Measurements from ENCODE around the gene PARL.

Gene PARL

GRCh38 chr3:183845608-183846288 lies 38.9 kb downstream of the PARL start:
- Histone ChIP-seq H3K4ac (ENCODE audit: low read depth, low read length) (no peak overlapping the region), H3K36me3 (ENCODE audit: control insufficient read depth, insufficient read depth, low read length) (peaks cover 5% of the 10 kb centered on the region), H3K9ac (ENCODE audit: low read length) (no peak overlapping the region), H3K79me2 (ENCODE audit: control insufficient read depth, insufficient read depth, low read length) (no peaks in the 10 kb centered on the region), H3K18ac (ENCODE audit: low read length) (no peak overlapping the region), H3K56ac (ENCODE audit: low read length) (no peak overlapping the region), H3K4me1 (ENCODE audit: control insufficient read depth, low read depth, low read length) (no peaks in the 10 kb centered on the region), H2AK5ac (ENCODE audit: low read length) (no peak overlapping the region), H2BK15ac (replicated peaks; ENCODE audit: low read depth) (no peak overlapping the region), H3K4me3 (ENCODE audit: low read length) (no peak overlapping the region), H3K27me3 (ENCODE audit: insufficient read depth, low read length, poor library complexity) (no peaks in the 10 kb centered on the region), H4K8ac (ENCODE audit: low read depth, low read length) (no peak overlapping the region), H3K4me2 (ENCODE audit: low read length) (no peak overlapping the region), H4K5ac (ENCODE audit: low read length) (no peak overlapping the region), H3K79me1 (ENCODE audit: low read length) (peaks cover 3% of the 10 kb centered on the region), H2BK5ac (ENCODE audit: low read length) (no peak overlapping the region), H2BK120ac (ENCODE audit: low read depth, low read length) (no peak overlapping the region), H3K27ac (ENCODE audit: low read depth, low read length) (no peak overlapping the region), H3K23ac (ENCODE audit: low read length) (no peak overlapping the region)
- DNase-seq = peak; percentile 43
- WGBS (ENCODE audit: extremely low coverage, insufficient coverage, low lambda C conversion rate) = no CpG with 5 or more reads among the region's 13 CpGs

- H2BK5ac ChIP-seq (ENCODE audit: low read length) = no peak overlapping the region
- H3K9ac ChIP-seq (ENCODE audit: low read length) = no peak overlapping the region
- no peak overlapping the region for H3K4me2 ChIP-seq (ENCODE audit: low read length)
- no peak overlapping the region for H3K4me3 ChIP-seq (ENCODE audit: low read length)
- H3K27ac ChIP-seq (ENCODE audit: low read depth, low read length) = no peak overlapping the region
- H4K8ac ChIP-seq (ENCODE audit: low read depth, low read length) = no peak overlapping the region
- H3K23ac ChIP-seq (ENCODE audit: low read length) = no peak overlapping the region
- no peak overlapping the region for H2BK120ac ChIP-seq (ENCODE audit: low read depth, low read length)
- no peak overlapping the region for H3K4ac ChIP-seq (ENCODE audit: low read depth, low read length)
- no peak overlapping the region for H4K5ac ChIP-seq (ENCODE audit: low read length)
- H3K27me3 ChIP-seq (ENCODE audit: insufficient read depth, low read length, poor library complexity) = no peaks in the 10 kb centered on the region
- H3K36me3 ChIP-seq (ENCODE audit: control insufficient read depth, insufficient read depth, low read length) = peaks cover 6% of the 10 kb centered on the region
- no peak overlapping the region for H2BK15ac ChIP-seq (replicated peaks; ENCODE audit: low read depth)
- H2AK5ac ChIP-seq (ENCODE audit: low read length) = no peak overlapping the region
- no peak for DNase-seq
- H3K56ac ChIP-seq (ENCODE audit: low read length) = no peak overlapping the region
- H3K18ac ChIP-seq (ENCODE audit: low read length) = no peak overlapping the region
- peaks cover 3% of the 10 kb centered on the region for H3K79me1 ChIP-seq (ENCODE audit: low read length)
- no CpG with 5 or more reads among the region's 4 CpGs for WGBS (ENCODE audit: extremely low coverage, insufficient coverage, low lambda C conversion rate)
- H3K4me1 ChIP-seq (ENCODE audit: control insufficient read depth, low read depth, low read length) = no peaks in the 10 kb centered on the region
- H3K79me2 ChIP-seq (ENCODE audit: control insufficient read depth, insufficient read depth, low read length) = no peaks in the 10 kb centered on the region
Observed at GRCh38 chr3:183845090-183845489, 39.6 kb downstream of the PARL start.

GRCh38 chr3:183844606-183845005 lies 40.1 kb downstream of the PARL start:
- Histone ChIP-seq H3K18ac (ENCODE audit: low read length) (no peak overlapping the region), H3K27me3 (ENCODE audit: insufficient read depth, low read length, poor library complexity) (no peaks in the 10 kb centered on the region), H2AK5ac (ENCODE audit: low read length) (no peak overlapping the region), H2BK5ac (ENCODE audit: low read length) (no peak overlapping the region), H3K56ac (ENCODE audit: low read length) (no peak overlapping the region), H3K4ac (ENCODE audit: low read depth, low read length) (no peak overlapping the region), H2BK15ac (replicated peaks; ENCODE audit: low read depth) (no peak overlapping the region), H3K36me3 (ENCODE audit: control insufficient read depth, insufficient read depth, low read length) (peaks cover 6% of the 10 kb centered on the region), H4K5ac (ENCODE audit: low read length) (no peak overlapping the region), H3K79me1 (ENCODE audit: low read length) (peaks cover 2% of the 10 kb centered on the region), H3K4me2 (ENCODE audit: low read length) (no peak overlapping the region), H3K27ac (ENCODE audit: low read depth, low read length) (no peak overlapping the region), H3K23ac (ENCODE audit: low read length) (no peak overlapping the region), H3K4me1 (ENCODE audit: control insufficient read depth, low read depth, low read length) (no peaks in the 10 kb centered on the region), H3K9ac (ENCODE audit: low read length) (no peak overlapping the region), H3K79me2 (ENCODE audit: control insufficient read depth, insufficient read depth, low read length) (no peaks in the 10 kb centered on the region), H2BK120ac (ENCODE audit: low read depth, low read length) (no peak overlapping the region), H3K4me3 (ENCODE audit: low read length) (no peak overlapping the region), H4K8ac (ENCODE audit: low read depth, low read length) (no peak overlapping the region)
- 100% methylated on average over 2 of the region's 2 CpGs for WGBS (ENCODE audit: extremely low coverage, insufficient coverage, low lambda C conversion rate)
- DNase-seq = no peak

- Histone ChIP-seq H3K56ac (ENCODE audit: low read length) (no peak overlapping the region), H3K9ac (ENCODE audit: low read length) (no peak overlapping the region), H3K27ac (ENCODE audit: low read depth, low read length) (no peak overlapping the region), H2BK15ac (replicated peaks; ENCODE audit: low read depth) (no peak overlapping the region), H3K79me2 (ENCODE audit: control insufficient read depth, insufficient read depth, low read length) (no peaks in the 10 kb centered on the region), H3K79me1 (ENCODE audit: low read length) (peaks cover 3% of the 10 kb centered on the region), H2AK5ac (ENCODE audit: low read length) (no peak overlapping the region), H3K27me3 (ENCODE audit: insufficient read depth, low read length, poor library complexity) (no peaks in the 10 kb centered on the region), H3K18ac (ENCODE audit: low read length) (no peak overlapping the region), H3K23ac (ENCODE audit: low read length) (no peak overlapping the region), H3K4me3 (ENCODE audit: low read length) (no peak overlapping the region), H3K4me1 (ENCODE audit: control insufficient read depth, low read depth, low read length) (no peaks in the 10 kb centered on the region), H4K5ac (ENCODE audit: low read length) (no peak overlapping the region), H3K4ac (ENCODE audit: low read depth, low read length) (no peak overlapping the region), H3K4me2 (ENCODE audit: low read length) (no peak overlapping the region), H3K36me3 (ENCODE audit: control insufficient read depth, insufficient read depth, low read length) (peaks cover 5% of the 10 kb centered on the region), H2BK5ac (ENCODE audit: low read length) (no peak overlapping the region), H2BK120ac (ENCODE audit: low read depth, low read length) (no peak overlapping the region), H4K8ac (ENCODE audit: low read depth, low read length) (no peak overlapping the region)
- WGBS (ENCODE audit: extremely low coverage, insufficient coverage, low lambda C conversion rate) = no CpG with 5 or more reads among the region's 4 CpGs
- DNase-seq = no peak
Observed at GRCh38 chr3:183839751-183840150, 44.9 kb downstream of the PARL start.

GRCh38 chr3:183837894-183838293 lies 46.8 kb downstream of the PARL start:
- H3K4ac ChIP-seq (ENCODE audit: low read depth, low read length) = no peak overlapping the region
- no peak overlapping the region for H3K23ac ChIP-seq (ENCODE audit: low read length)
- H4K5ac ChIP-seq (ENCODE audit: low read length) = no peak overlapping the region
- no peak overlapping the region for H2BK120ac ChIP-seq (ENCODE audit: low read depth, low read length)
- no peak overlapping the region for H2BK5ac ChIP-seq (ENCODE audit: low read length)
- H2AK5ac ChIP-seq (ENCODE audit: low read length) = no peak overlapping the region
- H3K79me2 ChIP-seq (ENCODE audit: control insufficient read depth, insufficient read depth, low read length) = no peaks in the 10 kb centered on the region
- H4K8ac ChIP-seq (ENCODE audit: low read depth, low read length) = no peak overlapping the region
- H3K36me3 ChIP-seq (ENCODE audit: control insufficient read depth, insufficient read depth, low read length) = peaks cover 8% of the 10 kb centered on the region
- peaks cover 3% of the 10 kb centered on the region for H3K79me1 ChIP-seq (ENCODE audit: low read length)
- no peaks in the 10 kb centered on the region for H3K27me3 ChIP-seq (ENCODE audit: insufficient read depth, low read length, poor library complexity)
- DNase-seq = no peak
- WGBS (ENCODE audit: extremely low coverage, insufficient coverage, low lambda C conversion rate) = no CpG with 5 or more reads among the region's 3 CpGs
- H3K18ac ChIP-seq (ENCODE audit: low read length) = no peak overlapping the region
- no peak overlapping the region for H3K56ac ChIP-seq (ENCODE audit: low read length)
- H3K27ac ChIP-seq (ENCODE audit: low read depth, low read length) = no peak overlapping the region
- no peak overlapping the region for H3K4me2 ChIP-seq (ENCODE audit: low read length)
- H3K4me3 ChIP-seq (ENCODE audit: low read length) = no peak overlapping the region
- H3K4me1 ChIP-seq (ENCODE audit: control insufficient read depth, low read depth, low read length) = no peaks in the 10 kb centered on the region
- no peak overlapping the region for H2BK15ac ChIP-seq (replicated peaks; ENCODE audit: low read depth)
- no peak overlapping the region for H3K9ac ChIP-seq (ENCODE audit: low read length)

GRCh38 chr3:183837390-183837789 lies 47.3 kb downstream of the PARL start:
- DNase-seq = no peak
- H3K36me3 ChIP-seq (ENCODE audit: control insufficient read depth, insufficient read depth, low read length) = peaks cover 11% of the 10 kb centered on the region
- H3K27me3 ChIP-seq (ENCODE audit: insufficient read depth, low read length, poor library complexity) = no peaks in the 10 kb centered on the region
- no peak overlapping the region for H2BK15ac ChIP-seq (replicated peaks; ENCODE audit: low read depth)
- H4K5ac ChIP-seq (ENCODE audit: low read length) = no peak overlapping the region
- H2AK5ac ChIP-seq (ENCODE audit: low read length) = no peak overlapping the region
- H3K23ac ChIP-seq (ENCODE audit: low read length) = no peak overlapping the region
- H3K4me1 ChIP-seq (ENCODE audit: control insufficient read depth, low read depth, low read length) = no peaks in the 10 kb centered on the region
- no peaks in the 10 kb centered on the region for H3K79me2 ChIP-seq (ENCODE audit: control insufficient read depth, insufficient read depth, low read length)
- no CpG with 5 or more reads among the region's 9 CpGs for WGBS (ENCODE audit: extremely low coverage, insufficient coverage, low lambda C conversion rate)
- H3K9ac ChIP-seq (ENCODE audit: low read length) = no peak overlapping the region
- no peak overlapping the region for H3K27ac ChIP-seq (ENCODE audit: low read depth, low read length)
- no peak overlapping the region for H2BK120ac ChIP-seq (ENCODE audit: low read depth, low read length)
- no peak overlapping the region for H3K4me3 ChIP-seq (ENCODE audit: low read length)
- H3K4me2 ChIP-seq (ENCODE audit: low read length) = no peak overlapping the region
- no peak overlapping the region for H3K18ac ChIP-seq (ENCODE audit: low read length)
- no peak overlapping the region for H3K56ac ChIP-seq (ENCODE audit: low read length)
- H3K4ac ChIP-seq (ENCODE audit: low read depth, low read length) = no peak overlapping the region
- H2BK5ac ChIP-seq (ENCODE audit: low read length) = no peak overlapping the region
- H4K8ac ChIP-seq (ENCODE audit: low read depth, low read length) = no peak overlapping the region
- H3K79me1 ChIP-seq (ENCODE audit: low read length) = peaks cover 3% of the 10 kb centered on the region

Measured in mesendoderm (in vitro differentiated cells).